ENCODE data around the gene TMEM89. TPM values are rescaled to one million over a fixed set of nuclear protein-coding genes. Genes with fewer than 3 reads are reported as not detected.
A peak's percentile ranks its signal among the peaks of the same experiment; 100 is the strongest.

The TMEM89 gene
- total and polyA plus RNA-seq, 2 experiments from 2014 or later = not detected

DNA sequence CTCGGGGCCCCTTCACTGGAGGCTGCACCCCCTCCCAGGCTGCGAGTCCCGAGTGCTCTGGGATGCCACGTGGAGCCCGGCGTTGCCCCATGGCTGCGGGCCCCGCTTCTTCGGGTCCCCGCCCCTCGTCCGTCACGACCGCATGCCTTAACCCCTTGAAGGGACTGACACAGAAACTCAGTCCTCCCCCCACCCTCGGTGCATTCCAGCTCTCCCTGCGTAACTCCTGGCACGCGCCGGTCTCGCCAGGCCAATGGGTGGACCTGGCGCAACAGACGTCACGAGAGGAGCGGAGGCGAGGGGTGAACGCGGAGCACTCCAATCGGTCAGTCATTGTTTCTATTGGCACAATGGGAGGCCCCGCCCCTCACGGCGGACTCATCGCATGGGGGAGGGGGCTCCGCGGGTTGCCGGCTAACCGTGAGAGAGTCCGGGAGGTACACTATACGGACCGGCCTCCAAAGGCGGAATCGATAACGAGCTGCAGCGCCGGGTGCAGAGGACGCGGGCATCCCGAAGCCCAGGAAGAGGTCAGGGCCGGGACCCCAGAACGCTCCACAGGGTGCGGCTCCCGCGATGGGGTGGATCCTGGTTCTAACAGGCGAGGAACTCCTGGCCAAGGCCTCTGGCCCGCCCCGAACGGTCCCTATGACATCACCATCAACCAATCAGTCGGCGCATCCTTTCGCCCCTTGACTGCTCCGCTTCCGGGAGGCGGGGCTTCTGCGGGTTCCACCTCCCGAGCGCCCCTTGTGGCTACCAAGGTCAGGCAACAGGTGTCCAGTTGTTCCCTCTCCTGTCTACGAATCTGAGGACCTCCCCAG lies 42.1 kb upstream of the TMEM89 start (continued):
- TF ChIP-seq, protein P1, sequence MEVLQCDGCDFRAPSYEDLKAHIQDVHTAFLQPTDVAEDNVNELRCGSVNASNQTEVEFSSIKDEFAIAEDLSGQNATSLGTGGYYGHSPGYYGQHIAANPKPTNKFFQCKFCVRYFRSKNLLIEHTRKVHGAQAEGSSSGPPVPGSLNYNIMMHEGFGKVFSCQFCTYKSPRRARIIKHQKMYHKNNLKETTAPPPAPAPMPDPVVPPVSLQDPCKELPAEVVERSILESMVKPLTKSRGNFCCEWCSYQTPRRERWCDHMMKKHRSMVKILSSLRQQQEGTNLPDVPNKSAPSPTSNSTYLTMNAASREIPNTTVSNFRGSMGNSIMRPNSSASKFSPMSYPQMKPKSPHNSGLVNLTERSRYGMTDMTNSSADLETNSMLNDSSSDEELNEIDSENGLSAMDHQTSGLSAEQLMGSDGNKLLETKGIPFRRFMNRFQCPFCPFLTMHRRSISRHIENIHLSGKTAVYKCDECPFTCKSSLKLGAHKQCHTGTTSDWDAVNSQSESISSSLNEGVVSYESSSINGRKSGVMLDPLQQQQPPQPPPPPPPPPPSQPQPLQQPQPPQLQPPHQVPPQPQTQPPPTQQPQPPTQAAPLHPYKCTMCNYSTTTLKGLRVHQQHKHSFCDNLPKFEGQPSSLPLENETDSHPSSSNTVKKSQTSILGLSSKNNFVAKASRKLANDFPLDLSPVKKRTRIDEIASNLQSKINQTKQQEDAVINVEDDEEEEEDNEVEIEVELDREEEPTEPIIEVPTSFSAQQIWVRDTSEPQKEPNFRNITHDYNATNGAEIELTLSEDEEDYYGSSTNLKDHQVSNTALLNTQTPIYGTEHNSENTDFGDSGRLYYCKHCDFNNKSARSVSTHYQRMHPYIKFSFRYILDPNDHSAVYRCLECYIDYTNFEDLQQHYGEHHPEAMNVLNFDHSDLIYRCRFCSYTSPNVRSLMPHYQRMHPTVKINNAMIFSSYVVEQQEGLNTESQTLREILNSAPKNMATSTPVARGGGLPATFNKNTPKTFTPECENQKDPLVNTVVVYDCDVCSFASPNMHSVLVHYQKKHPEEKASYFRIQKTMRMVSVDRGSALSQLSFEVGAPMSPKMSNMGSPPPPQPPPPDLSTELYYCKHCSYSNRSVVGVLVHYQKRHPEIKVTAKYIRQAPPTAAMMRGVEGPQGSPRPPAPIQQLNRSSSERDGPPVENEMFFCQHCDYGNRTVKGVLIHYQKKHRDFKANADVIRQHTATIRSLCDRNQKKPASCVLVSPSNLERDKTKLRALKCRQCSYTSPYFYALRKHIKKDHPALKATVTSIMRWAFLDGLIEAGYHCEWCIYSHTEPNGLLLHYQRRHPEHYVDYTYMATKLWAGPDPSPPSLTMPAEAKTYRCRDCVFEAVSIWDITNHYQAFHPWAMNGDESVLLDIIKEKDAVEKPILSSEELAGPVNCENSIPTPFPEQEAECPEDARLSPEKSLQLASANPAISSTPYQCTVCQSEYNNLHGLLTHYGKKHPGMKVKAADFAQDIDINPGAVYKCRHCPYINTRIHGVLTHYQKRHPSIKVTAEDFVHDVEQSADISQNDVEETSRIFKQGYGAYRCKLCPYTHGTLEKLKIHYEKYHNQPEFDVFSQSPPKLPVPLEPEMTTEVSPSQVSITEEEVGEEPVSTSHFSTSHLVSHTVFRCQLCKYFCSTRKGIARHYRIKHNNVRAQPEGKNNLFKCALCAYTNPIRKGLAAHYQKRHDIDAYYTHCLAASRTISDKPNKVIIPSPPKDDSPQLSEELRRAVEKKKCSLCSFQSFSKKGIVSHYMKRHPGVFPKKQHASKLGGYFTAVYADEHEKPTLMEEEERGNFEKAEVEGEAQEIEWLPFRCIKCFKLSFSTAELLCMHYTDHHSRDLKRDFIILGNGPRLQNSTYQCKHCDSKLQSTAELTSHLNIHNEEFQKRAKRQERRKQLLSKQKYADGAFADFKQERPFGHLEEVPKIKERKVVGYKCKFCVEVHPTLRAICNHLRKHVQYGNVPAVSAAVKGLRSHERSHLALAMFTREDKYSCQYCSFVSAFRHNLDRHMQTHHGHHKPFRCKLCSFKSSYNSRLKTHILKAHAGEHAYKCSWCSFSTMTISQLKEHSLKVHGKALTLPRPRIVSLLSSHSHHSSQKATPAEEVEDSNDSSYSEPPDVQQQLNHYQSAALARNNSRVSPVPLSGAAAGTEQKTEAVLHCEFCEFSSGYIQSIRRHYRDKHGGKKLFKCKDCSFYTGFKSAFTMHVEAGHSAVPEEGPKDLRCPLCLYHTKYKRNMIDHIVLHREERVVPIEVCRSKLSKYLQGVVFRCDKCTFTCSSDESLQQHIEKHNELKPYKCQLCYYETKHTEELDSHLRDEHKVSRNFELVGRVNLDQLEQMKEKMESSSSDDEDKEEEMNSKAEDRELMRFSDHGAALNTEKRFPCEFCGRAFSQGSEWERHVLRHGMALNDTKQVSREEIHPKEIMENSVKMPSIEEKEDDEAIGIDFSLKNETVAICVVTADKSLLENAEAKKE (CRISPR knock-in tag; IDR thresholded peaks at IDR 0.05) = no peak
- TF ChIP-seq ZNF114 (CRISPR knock-in tag; IDR thresholded peaks at IDR 0.05) = no peak
- peak; percentile 66 for TF ChIP-seq POLR2AphosphoS5 (IDR thresholded peaks at IDR 0.05; ENCODE audit: low read depth)
- no peak for TF ChIP-seq JUNB (IDR thresholded peaks at IDR 0.05; ENCODE audit: unreplicated experiment)
- TF ChIP-seq ZNF331 (CRISPR knock-in tag; IDR thresholded peaks at IDR 0.05; ENCODE audit: low read depth) = no peak

DNA sequence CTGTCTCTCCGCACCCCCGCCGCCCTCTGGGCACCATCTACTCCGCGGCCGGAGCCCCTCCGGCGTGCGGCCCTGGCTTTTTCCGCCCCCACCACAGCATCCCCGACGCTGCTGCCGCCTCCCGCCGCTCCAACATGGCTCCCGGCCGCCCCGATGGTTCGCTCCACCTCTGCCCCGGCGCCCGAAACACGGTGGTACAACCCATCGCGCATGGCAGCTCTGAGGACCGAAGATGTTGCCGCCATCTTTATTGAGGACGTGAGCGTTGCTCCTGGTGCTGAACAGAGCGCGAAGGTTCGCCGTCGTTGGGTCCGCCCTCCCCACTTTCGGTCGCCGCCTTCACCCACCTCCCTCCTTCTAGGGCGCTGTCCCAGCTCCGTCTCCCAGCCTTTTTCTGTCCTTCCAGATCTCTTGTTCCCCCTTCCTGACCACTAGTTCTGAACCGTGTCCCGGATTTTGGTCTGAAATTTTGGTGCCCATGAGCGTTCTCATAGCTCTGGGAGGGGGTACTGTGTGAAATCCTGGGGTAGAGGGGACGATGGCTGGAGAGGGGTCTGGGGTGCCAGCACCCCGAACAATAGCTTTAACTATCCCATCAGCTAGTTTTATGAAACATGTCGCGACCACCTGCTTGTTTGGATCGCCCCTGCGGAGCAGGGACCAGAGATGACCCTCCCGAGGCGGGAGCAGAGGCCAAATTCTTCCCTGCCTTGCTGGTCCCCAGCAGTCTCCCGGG lies 41.4 kb upstream of the TMEM89 start, which contains the start of gene CELSR3:
TSS of gene CELSR3 (minus strand) at position 134 of the 736 bp plus-strand sequence. CDS start 252 bp downstream, outside the sequence.
- Histone ChIP-seq H3K27me3 (ENCODE audit: insufficient read depth) (no peaks in the 10 kb centered on the region), H3K9me2 (ENCODE audit: insufficient read depth) (no peaks in the 10 kb centered on the region), H3K4me1 (ENCODE audit: insufficient read depth) (no peaks in the 10 kb centered on the region; the same call in 1 of the 2 replicates), H3K4me3 (peak within 1 kb of the TSS; percentile 73), H3K4me2 (peak within 1 kb of the TSS; percentile 95), H3K36me3 (ENCODE audit: insufficient read depth) (no peaks in the 10 kb centered on the region), H3F3A (replicated peaks; ENCODE audit: low read depth) (peaks cover 29% of the 10 kb centered on the region), H2AFZ (no peak within 1 kb of the TSS), H4K20me1 (replicated peaks; ENCODE audit: insufficient read depth) (peaks cover 9% of the 10 kb centered on the region), H3K79me2 (replicated peaks; ENCODE audit: insufficient read depth) (no peaks in the 10 kb centered on the region), H3K27ac (ENCODE audit: low read depth) (peak within 1 kb of the TSS; percentile 100)
- Mint-ChIP-seq H3K36me3 (ENCODE audit: low read depth) (peaks cover 45% of the 10 kb centered on the region), H3K27ac (peak within 1 kb of the TSS; percentile 100), H3K27me3 (ENCODE audit: insufficient read depth, low read depth, poor library complexity) (peaks cover 25% of the 10 kb centered on the region), H3K4me1 (peaks cover 15% of the 10 kb centered on the region), H3K9me3 (peaks cover 4% of the 10 kb centered on the region; the same call in 2 of the 3 replicates), H3K4me3 (peak within 1 kb of the TSS; percentile 92)
- ATAC-seq (peak; percentile 43), DNase-seq (ENCODE audit: low spot score) (peak; percentile 95)
- TF ChIP-seq POLR2AphosphoS5 (IDR thresholded peaks at IDR 0.05; ENCODE audit: low read depth) (peak; percentile 72), CREB1 (CRISPR knock-in tag; IDR thresholded peaks at IDR 0.05; ENCODE audit: low read depth) (no peak), ZNF114 (CRISPR knock-in tag; IDR thresholded peaks at IDR 0.05) (no peak)
- TF ChIP-seq, protein P2, sequence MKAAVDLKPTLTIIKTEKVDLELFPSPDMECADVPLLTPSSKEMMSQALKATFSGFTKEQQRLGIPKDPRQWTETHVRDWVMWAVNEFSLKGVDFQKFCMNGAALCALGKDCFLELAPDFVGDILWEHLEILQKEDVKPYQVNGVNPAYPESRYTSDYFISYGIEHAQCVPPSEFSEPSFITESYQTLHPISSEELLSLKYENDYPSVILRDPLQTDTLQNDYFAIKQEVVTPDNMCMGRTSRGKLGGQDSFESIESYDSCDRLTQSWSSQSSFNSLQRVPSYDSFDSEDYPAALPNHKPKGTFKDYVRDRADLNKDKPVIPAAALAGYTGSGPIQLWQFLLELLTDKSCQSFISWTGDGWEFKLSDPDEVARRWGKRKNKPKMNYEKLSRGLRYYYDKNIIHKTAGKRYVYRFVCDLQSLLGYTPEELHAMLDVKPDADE (IDR thresholded peaks at IDR 0.05) = peak; percentile 14; the same call in 1 of the 2 replicates

Measured in GM23338 (cell line).